ENCODE measurements around the gene FAM124A. TPM values are rescaled to one million over a fixed set of nuclear protein-coding genes. Genes with fewer than 3 reads are reported as not detected.

The FAM124A gene
- total RNA-seq, 1 experiment from 2014 or later: 1.1 TPM

- TF ChIP-seq POLR2AphosphoS5 (IDR thresholded peaks at IDR 0.05; ENCODE audit: low read depth, low read length): no peak
- TF ChIP-seq REST (IDR thresholded peaks at IDR 0.05; ENCODE audit: insufficient read depth in 1 of 2, low read depth in 2 of 2, low read length in 1 of 2): no peak
- TF ChIP-seq SIN3A (IDR thresholded peaks at IDR 0.05; ENCODE audit: borderline replicate concordance, insufficient read depth, low read depth, low read length): no peak
- no peak for TF ChIP-seq TCF7L2 (IDR thresholded peaks at IDR 0.05; ENCODE audit: low read depth, low read length)
- no peak for TF ChIP-seq CTCF (IDR thresholded peaks at IDR 0.05)
- no peak for ATAC-seq
- no TSS peak for BruUV-seq (replicated peaks)
- in situ Hi-C loops (cut with HindIII; ENCODE audit: low pct_unique_long_range_greater_than_20kb, low sequenced_read_pairs) (no loop called here), intact Hi-C loops (cut with micrococcal nuclease; ENCODE audit: unreplicated experiment) (no loop called here)
- DNase-seq (ENCODE audit: low read depth, low spot score): no peak
- Histone ChIP-seq H3K4me3 (ENCODE audit: low read depth in 2 of 2, low read length in 2 of 2) (no peak overlapping the region), H3K27me3 (ENCODE audit: control insufficient read depth, insufficient read depth, low read length) (no peaks in the 10 kb centered on the region), H3K4me1 (ENCODE audit: control insufficient read depth, insufficient read depth, low read length) (no peaks in the 10 kb centered on the region), H3K27ac (ENCODE audit: low read length) (no peak overlapping the region), H3K9me3 (ENCODE audit: control insufficient read depth, insufficient read depth, low read depth, low read length) (no peaks in the 10 kb centered on the region), H3K36me3 (ENCODE audit: control insufficient read depth, insufficient read depth, low read length) (no peaks in the 10 kb centered on the region)
- POLR2A ChIA-PET: no interaction called here
- CTCF ChIA-PET: no interaction called here
Measured at GRCh38 chr13:51244637-51245405, 22.6 kb downstream of the FAM124A start.

GRCh38 chr13:51245583-51245982 lies 23.4 kb downstream of the FAM124A start:
- Histone ChIP-seq H3K27me3 (ENCODE audit: control insufficient read depth, insufficient read depth, low read length) (no peaks in the 10 kb centered on the region), H3K9me3 (ENCODE audit: control insufficient read depth, insufficient read depth, low read depth, low read length) (no peaks in the 10 kb centered on the region), H3K27ac (ENCODE audit: low read length) (no peak overlapping the region), H3K4me1 (ENCODE audit: control insufficient read depth, insufficient read depth, low read length) (no peaks in the 10 kb centered on the region), H3K36me3 (ENCODE audit: control insufficient read depth, insufficient read depth, low read length) (no peaks in the 10 kb centered on the region), H3K4me3 (ENCODE audit: low read depth in 2 of 2, low read length in 2 of 2) (no peak overlapping the region)
- CTCF ChIA-PET: no interaction called here
- no peak for ATAC-seq
- POLR2A ChIA-PET: no interaction called here
- intact Hi-C loops (cut with micrococcal nuclease; ENCODE audit: unreplicated experiment) (no loop called here), in situ Hi-C loops (cut with HindIII; ENCODE audit: low pct_unique_long_range_greater_than_20kb, low sequenced_read_pairs) (no loop called here)
- no peak for DNase-seq (ENCODE audit: low read depth, low spot score)
- no TSS peak for BruUV-seq (replicated peaks)
- TF ChIP-seq TCF7L2 (IDR thresholded peaks at IDR 0.05; ENCODE audit: low read depth, low read length) (no peak), CTCF (IDR thresholded peaks at IDR 0.05) (no peak), REST (IDR thresholded peaks at IDR 0.05; ENCODE audit: insufficient read depth in 1 of 2, low read depth in 2 of 2, low read length in 1 of 2) (no peak), POLR2AphosphoS5 (IDR thresholded peaks at IDR 0.05; ENCODE audit: low read depth, low read length) (no peak), SIN3A (IDR thresholded peaks at IDR 0.05; ENCODE audit: borderline replicate concordance, insufficient read depth, low read depth, low read length) (no peak)

All from Panc1 (cell line).